ENCODE results near the gene SYNGR1. TPM values are rescaled to one million over a fixed set of nuclear protein-coding genes. Genes with fewer than 3 reads are reported as not detected.
A peak's percentile ranks its signal among the peaks of the same experiment; 100 is the strongest.
"Not testable (repeated sequence)": the region's sequence is repeated elsewhere in the genome, so short reads cannot be mapped to it uniquely, and the experiment has no call there.

Gene SYNGR1
- total RNA-seq, 1 donor = 3.6 TPM

DNA sequence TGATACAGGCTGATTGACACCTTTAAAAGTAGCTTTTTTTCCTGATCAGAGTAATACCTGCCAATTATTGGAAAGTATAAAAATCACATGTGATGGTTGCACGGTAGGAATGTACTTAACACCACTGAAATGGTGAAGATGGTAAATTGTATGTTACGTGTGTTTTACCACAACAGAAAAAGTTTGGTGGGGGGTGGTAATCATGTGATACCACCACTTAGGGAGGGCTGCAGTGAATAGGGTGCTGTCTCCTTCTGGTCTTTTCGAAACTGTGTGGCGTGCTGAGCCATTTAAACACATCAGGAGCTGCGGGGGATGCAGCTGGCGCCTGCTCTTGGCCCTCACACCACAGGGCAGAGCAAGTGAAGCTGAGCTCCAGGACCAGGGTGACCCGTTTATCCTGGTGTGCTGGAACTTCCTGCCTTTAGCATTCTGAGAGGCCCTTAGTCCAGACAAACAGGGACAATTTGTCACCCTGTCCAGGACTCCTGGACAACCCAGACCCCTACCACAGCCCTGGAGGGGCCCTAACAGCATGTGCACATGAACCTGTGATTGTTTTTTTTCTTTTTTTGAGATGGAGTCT lies 2.6 kb downstream of the SYNGR1 start:
- no peak overlapping the region for H2AFZ ChIP-seq (ENCODE audit: low read length)
- H3K36me3 ChIP-seq (ENCODE audit: insufficient read depth, low read length) = no peaks in the 10 kb centered on the region
- no peaks in the 10 kb centered on the region for H4K20me1 ChIP-seq (ENCODE audit: insufficient read depth, low read length)
- no peaks in the 10 kb centered on the region for H3K9me3 ChIP-seq (ENCODE audit: low read depth, low read length)
- H3K79me2 ChIP-seq (ENCODE audit: insufficient read depth, low read length) = no peaks in the 10 kb centered on the region
- DNase-seq (ENCODE audit: insufficient read length, low spot score, missing footprints) = peak; percentile 45
- H3K4me1 ChIP-seq (ENCODE audit: insufficient read depth, low read length) = peaks cover 4% of the 10 kb centered on the region
- TF ChIP-seq, protein P1, sequence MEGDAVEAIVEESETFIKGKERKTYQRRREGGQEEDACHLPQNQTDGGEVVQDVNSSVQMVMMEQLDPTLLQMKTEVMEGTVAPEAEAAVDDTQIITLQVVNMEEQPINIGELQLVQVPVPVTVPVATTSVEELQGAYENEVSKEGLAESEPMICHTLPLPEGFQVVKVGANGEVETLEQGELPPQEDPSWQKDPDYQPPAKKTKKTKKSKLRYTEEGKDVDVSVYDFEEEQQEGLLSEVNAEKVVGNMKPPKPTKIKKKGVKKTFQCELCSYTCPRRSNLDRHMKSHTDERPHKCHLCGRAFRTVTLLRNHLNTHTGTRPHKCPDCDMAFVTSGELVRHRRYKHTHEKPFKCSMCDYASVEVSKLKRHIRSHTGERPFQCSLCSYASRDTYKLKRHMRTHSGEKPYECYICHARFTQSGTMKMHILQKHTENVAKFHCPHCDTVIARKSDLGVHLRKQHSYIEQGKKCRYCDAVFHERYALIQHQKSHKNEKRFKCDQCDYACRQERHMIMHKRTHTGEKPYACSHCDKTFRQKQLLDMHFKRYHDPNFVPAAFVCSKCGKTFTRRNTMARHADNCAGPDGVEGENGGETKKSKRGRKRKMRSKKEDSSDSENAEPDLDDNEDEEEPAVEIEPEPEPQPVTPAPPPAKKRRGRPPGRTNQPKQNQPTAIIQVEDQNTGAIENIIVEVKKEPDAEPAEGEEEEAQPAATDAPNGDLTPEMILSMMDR (IDR thresholded peaks at IDR 0.05; ENCODE audit: extremely low read depth, low read depth, low read length) = no peak
- H3K27ac ChIP-seq (ENCODE audit: low read depth, low read length) = no peak overlapping the region
- H3K4me2 ChIP-seq (ENCODE audit: insufficient read depth, low read length) = no peak overlapping the region
- no peak overlapping the region for H3K4me3 ChIP-seq (ENCODE audit: insufficient read depth, low read length)
- H3K27me3 ChIP-seq (ENCODE audit: insufficient read depth, low read length) = peaks cover 14% of the 10 kb centered on the region

DNA sequence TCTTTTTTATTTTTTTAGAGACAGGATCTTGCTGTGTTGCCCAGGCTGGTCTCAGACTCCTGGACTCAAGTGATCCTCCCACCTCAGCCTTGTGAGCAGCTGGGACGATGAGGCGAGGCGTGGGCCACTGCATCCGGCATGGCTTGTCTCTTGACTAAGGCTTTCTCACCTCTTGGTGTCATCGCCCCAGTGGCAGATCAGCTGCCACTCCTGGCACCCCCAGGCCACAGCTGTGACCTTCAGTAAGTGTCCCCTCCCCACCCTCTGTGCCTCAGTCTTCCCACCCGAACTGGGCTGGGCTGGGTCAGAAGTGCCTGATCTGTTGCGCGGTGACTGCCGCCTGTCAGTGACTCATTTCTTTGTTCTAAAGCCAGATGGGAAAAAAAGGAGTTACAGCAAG lies 3.6 kb downstream of the SYNGR1 start:
- H2AFZ ChIP-seq (ENCODE audit: low read length) = no peak overlapping the region
- H4K20me1 ChIP-seq (ENCODE audit: insufficient read depth, low read length) = no peaks in the 10 kb centered on the region
- no peaks in the 10 kb centered on the region for H3K79me2 ChIP-seq (ENCODE audit: insufficient read depth, low read length)
- DNase-seq (ENCODE audit: insufficient read length, low spot score, missing footprints) = peak; percentile 87
- H3K27ac ChIP-seq (ENCODE audit: low read depth, low read length) = no peak overlapping the region
- no peaks in the 10 kb centered on the region for H3K36me3 ChIP-seq (ENCODE audit: insufficient read depth, low read length)
- peaks cover 14% of the 10 kb centered on the region for H3K27me3 ChIP-seq (ENCODE audit: insufficient read depth, low read length)
- no peak overlapping the region for H3K4me2 ChIP-seq (ENCODE audit: insufficient read depth, low read length)
- TF ChIP-seq, protein P1 (IDR thresholded peaks at IDR 0.05; ENCODE audit: extremely low read depth, low read depth, low read length) = no peak
- H3K4me1 ChIP-seq (ENCODE audit: insufficient read depth, low read length) = peaks cover 4% of the 10 kb centered on the region
- H3K9me3 ChIP-seq (ENCODE audit: low read depth, low read length) = no peaks in the 10 kb centered on the region
- H3K4me3 ChIP-seq (ENCODE audit: insufficient read depth, low read length) = no peak overlapping the region

DNA sequence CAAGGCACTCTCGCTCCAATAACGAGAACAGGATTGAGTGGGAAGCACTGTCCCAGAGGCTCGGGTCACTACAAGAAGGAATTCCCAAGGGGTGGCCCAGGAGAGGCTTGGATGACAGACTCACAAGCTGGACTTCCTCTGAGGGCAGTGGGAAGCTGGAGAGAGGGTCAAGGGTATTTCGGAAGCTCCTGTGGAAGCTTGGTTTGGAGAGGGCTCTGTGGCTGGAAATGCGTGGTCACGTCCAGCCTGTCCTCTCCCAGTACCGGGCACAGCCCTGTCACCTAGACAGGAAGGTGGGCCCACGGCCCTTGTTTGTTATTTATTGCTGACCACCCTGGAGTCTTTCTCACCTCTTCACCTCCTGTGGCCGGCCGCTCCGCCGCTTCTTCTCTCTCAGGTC lies 5.3 kb downstream of the SYNGR1 start:
- no peak overlapping the region for H3K27ac ChIP-seq (ENCODE audit: low read depth, low read length)
- H2AFZ ChIP-seq (ENCODE audit: low read length) = no peak overlapping the region
- H3K4me2 ChIP-seq (ENCODE audit: insufficient read depth, low read length) = no peak overlapping the region
- H4K20me1 ChIP-seq (ENCODE audit: insufficient read depth, low read length) = no peaks in the 10 kb centered on the region
- no peaks in the 10 kb centered on the region for H3K9me3 ChIP-seq (ENCODE audit: low read depth, low read length)
- H3K27me3 ChIP-seq (ENCODE audit: insufficient read depth, low read length) = peaks cover 14% of the 10 kb centered on the region
- no peaks in the 10 kb centered on the region for H3K36me3 ChIP-seq (ENCODE audit: insufficient read depth, low read length)
- H3K79me2 ChIP-seq (ENCODE audit: insufficient read depth, low read length) = no peaks in the 10 kb centered on the region
- H3K4me1 ChIP-seq (ENCODE audit: insufficient read depth, low read length) = no peaks in the 10 kb centered on the region
- peak; percentile 90 for DNase-seq (ENCODE audit: insufficient read length, low spot score, missing footprints)
- TF ChIP-seq, protein P1 (IDR thresholded peaks at IDR 0.05; ENCODE audit: extremely low read depth, low read depth, low read length) = no peak
- no peak overlapping the region for H3K4me3 ChIP-seq (ENCODE audit: insufficient read depth, low read length)

DNA sequence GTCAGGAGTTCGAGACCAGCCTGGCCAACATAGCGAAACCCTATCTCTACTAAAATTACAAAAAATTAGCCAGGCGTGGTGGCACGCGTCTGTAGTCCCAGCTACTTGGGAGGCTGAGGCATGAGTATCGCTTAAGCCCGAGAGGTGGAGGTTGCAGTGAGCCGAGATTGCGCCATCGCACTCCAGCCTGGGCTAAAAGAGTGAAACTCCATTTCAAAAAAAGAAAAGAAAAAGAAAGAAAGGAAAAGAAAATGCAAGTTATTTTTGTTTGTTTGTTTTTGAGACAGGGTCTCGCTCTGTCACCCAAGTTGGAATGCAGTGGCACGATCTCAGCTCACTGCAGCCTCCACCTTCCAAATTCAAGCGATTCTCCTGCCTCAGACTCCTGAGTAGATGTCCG lies 6.0 kb downstream of the SYNGR1 start:
- not testable (repeated sequence) for H3K9me3 ChIP-seq (ENCODE audit: low read depth, low read length); H3K4me3 ChIP-seq (ENCODE audit: insufficient read depth, low read length); H3K36me3 ChIP-seq (ENCODE audit: insufficient read depth, low read length); H4K20me1 ChIP-seq (ENCODE audit: insufficient read depth, low read length); H3K79me2 ChIP-seq (ENCODE audit: insufficient read depth, low read length); DNase-seq (ENCODE audit: insufficient read length, low spot score, missing footprints); H3K4me2 ChIP-seq (ENCODE audit: insufficient read depth, low read length); H3K27me3 ChIP-seq (ENCODE audit: insufficient read depth, low read length); H3K4me1 ChIP-seq (ENCODE audit: insufficient read depth, low read length); H2AFZ ChIP-seq (ENCODE audit: low read length); H3K27ac ChIP-seq (ENCODE audit: low read depth, low read length)
